MM.1S (cell line): Measurements from ENCODE around the gene KRT4.
"Not testable (repeated sequence)": the region's sequence is repeated elsewhere in the genome, so short reads cannot be mapped to it uniquely, and the experiment has no call there.

Experiments
- DNase-seq: peaks from one replicate; pipeline ENCODE4 v3.0.0-alpha.2; 2015
- H2AFZ ChIP-seq: fragments of 300-600 bp; sonication (generic); 2 replicates; pipeline ENCODE4 v1.6.0; 2016; ENCODE audit warnings: antibody characterized with exemption, low read length
- H3F3A ChIP-seq: fragments of 300-600 bp; sonication (generic); 2 replicates; pipeline ENCODE4 v1.6.1; 2016; ENCODE audit warnings: mild to moderate bottlenecking, antibody characterized with exemption, low read length, moderate library complexity, mixed read lengths; ENCODE audit not compliant: insufficient read depth
- H3K27ac ChIP-seq: fragments of 300-600 bp; sonication (generic); 2 replicates; pipeline ENCODE4 v1.5.1; 2016; ENCODE audit warnings: mild to moderate bottlenecking, low read length
- H3K27me3 ChIP-seq: fragments of 300-600 bp; sonication (generic); replicated peaks from 2 replicates; pipeline ENCODE4 v1.6.0; 2016; ENCODE audit warnings: low read length; ENCODE audit not compliant: insufficient read depth
- H3K36me3 ChIP-seq: fragments of 300-600 bp; sonication (generic); replicated peaks from 2 replicates; pipeline ENCODE4 v1.6.1; 2016; ENCODE audit warnings: mild to moderate bottlenecking, low read length, mixed read lengths; ENCODE audit not compliant: insufficient read depth
- H3K4me1 ChIP-seq: fragments of 300-600 bp; sonication (generic); 2 replicates; pipeline ENCODE4 v1.6.1; 2016; ENCODE audit warnings: low read length, mixed read lengths
- H3K4me2 ChIP-seq: fragments of 300-600 bp; sonication (generic); 2 replicates; pipeline ENCODE4 v1.6.0; 2016; ENCODE audit warnings: low read depth, low read length
- H3K4me3 ChIP-seq: fragments of 300-600 bp; sonication (generic); 2 replicates; pipeline ENCODE4 v1.5.1; 2016; ENCODE audit warnings: low read length, mixed read lengths
- H3K79me2 ChIP-seq: fragments of 300-600 bp; sonication (generic); 2 replicates; pipeline ENCODE4 v1.6.1; 2016; ENCODE audit warnings: mixed run types, low read length, mixed read lengths
- H3K9ac ChIP-seq: fragments of 300-600 bp; sonication (generic); 2 replicates; pipeline ENCODE4 v1.6.1; 2016; ENCODE audit warnings: low read length, mixed read lengths
- H3K9me2 ChIP-seq: fragments of 300-600 bp; sonication (generic); replicated peaks from 2 replicates; pipeline ENCODE4 v1.6.1; 2016; ENCODE audit warnings: mild to moderate bottlenecking, low read length, mixed read lengths; ENCODE audit not compliant: insufficient read depth
- H3K9me3 ChIP-seq: fragments of 300-600 bp; sonication (generic); replicated peaks from 2 replicates; pipeline ENCODE4 v1.6.1; 2016; ENCODE audit warnings: mild to moderate bottlenecking, low read length, mixed read lengths; ENCODE audit not compliant: insufficient read depth
- H4K20me1 ChIP-seq: fragments of 300-600 bp; sonication (generic); 2 replicates; pipeline ENCODE4 v1.6.1; 2016; ENCODE audit warnings: mild to moderate bottlenecking, low read length, moderate library complexity, mixed read lengths; ENCODE audit not compliant: insufficient read depth
- CTCF ChIP-seq: fragments of 300-600 bp; sonication (generic); IDR thresholded peaks from 2 replicates; pipeline ENCODE4 v1.5.1; 2016; ENCODE audit warnings: antibody characterized with exemption, low read length, mixed read lengths
- EZH2 ChIP-seq: fragments of 300-600 bp; sonication (generic); optimal IDR thresholded peaks from 2 replicates; pipeline ENCODE3; 2017; ENCODE audit warnings: low read depth, mild to moderate bottlenecking, antibody characterized with exemption, low read length, mixed read lengths
- EZH2phosphoT487 ChIP-seq: fragments of 300-600 bp; sonication (generic); IDR thresholded peaks from 2 replicates; pipeline ENCODE4 v1.6.1; 2018; ENCODE audit warnings: antibody characterized with exemption, low read length

KRT4 gene

GRCh38 chr12:52761802-52762201 lies 52.1 kb downstream of the KRT4 start:
- no peaks in the 10 kb centered on the region for H3K9me3 ChIP-seq
- H3K79me2 ChIP-seq: no peaks in the 10 kb centered on the region
- H2AFZ ChIP-seq: no peak overlapping the region
- H3F3A ChIP-seq: no peaks in the 10 kb centered on the region
- peaks cover 62% of the 10 kb centered on the region for H3K27me3 ChIP-seq
- DNase-seq: no peak
- H3K4me1 ChIP-seq: no peaks in the 10 kb centered on the region
- no peaks in the 10 kb centered on the region for H3K9me2 ChIP-seq
- no peak for TF ChIP-seq CTCF
- TF ChIP-seq EZH2: no peak
- TF ChIP-seq EZH2phosphoT487: no peak
- H3K36me3 ChIP-seq: no peaks in the 10 kb centered on the region
- no peak overlapping the region for H3K4me3 ChIP-seq
- no peak overlapping the region for H3K9ac ChIP-seq
- no peaks in the 10 kb centered on the region for H4K20me1 ChIP-seq
- no peak overlapping the region for H3K4me2 ChIP-seq
- H3K27ac ChIP-seq: no peak overlapping the region

GRCh38 chr12:52761218-52761617 lies 52.7 kb downstream of the KRT4 start:
- not testable (repeated sequence) for H2AFZ ChIP-seq, H3K4me3 ChIP-seq, H4K20me1 ChIP-seq, H3K36me3 ChIP-seq, H3K9me2 ChIP-seq, H3K9ac ChIP-seq, H3F3A ChIP-seq, H3K9me3 ChIP-seq, H3K4me1 ChIP-seq, H3K79me2 ChIP-seq, H3K27ac ChIP-seq, H3K4me2 ChIP-seq, DNase-seq
- peaks cover 58% of the 10 kb centered on the region for H3K27me3 ChIP-seq

- Histone ChIP-seq H3K4me3 (no peak overlapping the region), H2AFZ (no peak overlapping the region), H3K27me3 (peaks cover 55% of the 10 kb centered on the region), H3K9ac (no peak overlapping the region), H3F3A (no peaks in the 10 kb centered on the region), H3K27ac (no peak overlapping the region), H4K20me1 (no peaks in the 10 kb centered on the region), H3K9me3 (no peaks in the 10 kb centered on the region), H3K4me2 (no peak overlapping the region), H3K9me2 (no peaks in the 10 kb centered on the region), H3K36me3 (no peaks in the 10 kb centered on the region), H3K79me2 (no peaks in the 10 kb centered on the region), H3K4me1 (no peaks in the 10 kb centered on the region)
- DNase-seq: no peak
- TF ChIP-seq CTCF (no peak), EZH2 (no peak), EZH2phosphoT487 (no peak)
Observed at GRCh38 chr12:52760623-52761022, 53.3 kb downstream of the KRT4 start.

- Histone ChIP-seq H3K27me3 (peaks cover 46% of the 10 kb centered on the region), H3K9ac (no peak overlapping the region), H3F3A (no peaks in the 10 kb centered on the region), H4K20me1 (no peaks in the 10 kb centered on the region), H3K9me2 (no peaks in the 10 kb centered on the region), H3K36me3 (no peaks in the 10 kb centered on the region), H3K27ac (no peak overlapping the region), H3K4me3 (no peak overlapping the region), H3K9me3 (no peaks in the 10 kb centered on the region), H3K79me2 (no peaks in the 10 kb centered on the region), H2AFZ (no peak overlapping the region), H3K4me2 (no peak overlapping the region), H3K4me1 (no peaks in the 10 kb centered on the region)
- TF ChIP-seq EZH2: no peak
- no peak for TF ChIP-seq EZH2phosphoT487
- TF ChIP-seq CTCF: no peak
- no peak for DNase-seq
Observed at GRCh38 chr12:52759695-52760094, 54.2 kb downstream of the KRT4 start.
